Measurements from ENCODE around the gene PRDX5.

- TF ChIP-seq TCF7 (CRISPR knock-in tag; IDR thresholded peaks at IDR 0.05; ENCODE audit: low read depth) (no peak), CTCF (IDR thresholded peaks at IDR 0.05) (no peak), ARID4B (CRISPR knock-in tag; IDR thresholded peaks at IDR 0.05; ENCODE audit: borderline replicate concordance) (no peak), ZNF281 (CRISPR knock-in tag; IDR thresholded peaks at IDR 0.05) (no peak), ETV6 (CRISPR knock-in tag; IDR thresholded peaks at IDR 0.05) (no peak), ZNF121 (CRISPR knock-in tag; IDR thresholded peaks at IDR 0.05) (no peak), JUN (CRISPR knock-in tag; IDR thresholded peaks at IDR 0.05) (no peak), ZNF512 (CRISPR knock-in tag; IDR thresholded peaks at IDR 0.05; ENCODE audit: borderline replicate concordance) (no peak), ATF3 (CRISPR knock-in tag; conservative IDR thresholded peaks at IDR 0.05) (no peak)
These were observed 48.8 kb downstream of the PRDX5 start for GRCh38 chr11:64366751-64367150.
